ENCODE measurements around the gene SWT1.

DNA sequence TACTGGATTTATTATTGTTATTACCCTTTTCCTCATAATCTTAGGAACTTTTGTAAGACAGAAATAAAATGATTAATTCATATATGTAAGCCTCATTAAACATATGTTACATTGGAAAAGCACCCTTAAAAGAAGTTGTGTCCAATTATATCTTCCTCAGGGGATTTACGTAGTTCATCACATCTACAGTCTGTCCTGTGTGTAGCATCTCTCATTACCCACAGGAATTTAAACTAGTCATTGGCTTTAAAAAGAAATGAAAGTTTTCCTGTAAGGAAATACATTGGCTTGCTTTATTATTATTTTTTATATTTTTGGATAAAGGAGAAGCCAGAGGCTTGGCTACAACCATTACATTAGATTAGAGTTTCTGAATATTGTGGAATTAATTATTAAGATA, 56.1 kb downstream of the SWT1 start:
- TF ChIP-seq, protein P1, sequence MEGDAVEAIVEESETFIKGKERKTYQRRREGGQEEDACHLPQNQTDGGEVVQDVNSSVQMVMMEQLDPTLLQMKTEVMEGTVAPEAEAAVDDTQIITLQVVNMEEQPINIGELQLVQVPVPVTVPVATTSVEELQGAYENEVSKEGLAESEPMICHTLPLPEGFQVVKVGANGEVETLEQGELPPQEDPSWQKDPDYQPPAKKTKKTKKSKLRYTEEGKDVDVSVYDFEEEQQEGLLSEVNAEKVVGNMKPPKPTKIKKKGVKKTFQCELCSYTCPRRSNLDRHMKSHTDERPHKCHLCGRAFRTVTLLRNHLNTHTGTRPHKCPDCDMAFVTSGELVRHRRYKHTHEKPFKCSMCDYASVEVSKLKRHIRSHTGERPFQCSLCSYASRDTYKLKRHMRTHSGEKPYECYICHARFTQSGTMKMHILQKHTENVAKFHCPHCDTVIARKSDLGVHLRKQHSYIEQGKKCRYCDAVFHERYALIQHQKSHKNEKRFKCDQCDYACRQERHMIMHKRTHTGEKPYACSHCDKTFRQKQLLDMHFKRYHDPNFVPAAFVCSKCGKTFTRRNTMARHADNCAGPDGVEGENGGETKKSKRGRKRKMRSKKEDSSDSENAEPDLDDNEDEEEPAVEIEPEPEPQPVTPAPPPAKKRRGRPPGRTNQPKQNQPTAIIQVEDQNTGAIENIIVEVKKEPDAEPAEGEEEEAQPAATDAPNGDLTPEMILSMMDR (conservative IDR thresholded peaks at IDR 0.05; ENCODE audit: low read depth, low read length) = no peak
- TF ChIP-seq POLR2A (IDR thresholded peaks at IDR 0.05; ENCODE audit: low read depth, low read length) (no peak), SMC3 (IDR thresholded peaks at IDR 0.05; ENCODE audit: low read depth, low read length) (no peak), NFE2L2 (IDR thresholded peaks at IDR 0.05; ENCODE audit: low read depth, low read length) (no peak), BHLHE40 (IDR thresholded peaks at IDR 0.05; ENCODE audit: low read depth, low read length) (no peak), RAD21 (IDR thresholded peaks at IDR 0.05; ENCODE audit: low read length) (no peak), MAZ (IDR thresholded peaks at IDR 0.05; ENCODE audit: borderline replicate concordance, low read depth, low read length) (no peak), RCOR1 (IDR thresholded peaks at IDR 0.05; ENCODE audit: insufficient replicate concordance, low read length) (no peak), FOS (IDR thresholded peaks at IDR 0.05; ENCODE audit: low read depth, low read length) (no peak), CHD1 (IDR thresholded peaks at IDR 0.05; ENCODE audit: low read depth, low read length) (no peak), RFX5 (IDR thresholded peaks at IDR 0.05; ENCODE audit: low read depth, low read length) (no peak), MAFK (IDR thresholded peaks at IDR 0.05; ENCODE audit: low read depth, low read length) (no peak), CEBPB (IDR thresholded peaks at IDR 0.05; ENCODE audit: low read depth, low read length) (no peak)
- TF ChIP-seq, protein P2, sequence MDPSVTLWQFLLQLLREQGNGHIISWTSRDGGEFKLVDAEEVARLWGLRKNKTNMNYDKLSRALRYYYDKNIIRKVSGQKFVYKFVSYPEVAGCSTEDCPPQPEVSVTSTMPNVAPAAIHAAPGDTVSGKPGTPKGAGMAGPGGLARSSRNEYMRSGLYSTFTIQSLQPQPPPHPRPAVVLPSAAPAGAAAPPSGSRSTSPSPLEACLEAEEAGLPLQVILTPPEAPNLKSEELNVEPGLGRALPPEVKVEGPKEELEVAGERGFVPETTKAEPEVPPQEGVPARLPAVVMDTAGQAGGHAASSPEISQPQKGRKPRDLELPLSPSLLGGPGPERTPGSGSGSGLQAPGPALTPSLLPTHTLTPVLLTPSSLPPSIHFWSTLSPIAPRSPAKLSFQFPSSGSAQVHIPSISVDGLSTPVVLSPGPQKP (IDR thresholded peaks at IDR 0.05; ENCODE audit: borderline replicate concordance, low read depth, low read length) = no peak

Data from IMR-90 (cell line).